GM12878 (cell line): ENCODE data around the gene RASSF4. TPM values are rescaled to one million over a fixed set of nuclear protein-coding genes. Genes with fewer than 3 reads are reported as not detected.

ENCODE experiments used
- ATAC-seq: fragments of 200-7000 bp; cut with Tn5 transposase; 3 replicates; pipeline ENCODE4 v1.9.1; 2020; ENCODE audit warnings: mild to moderate bottlenecking, moderate library complexity
- BruUV-seq: library from RNA; stranded (reverse); fragments of 400-500 nt; replicated peaks from 2 replicates; lab custom pipeline; 2021; lab: Mats Ljungman, UMichigan
- CTCF ChIA-PET: fragments of 300-600 bp; sonication (Branson Sonifier 250); formaldehyde crosslinking; extraction: SDS; loops from one replicate; lab custom pipeline; 2021; ENCODE audit warnings: inconsistent platforms; lab: Yijun Ruan, JAX
- POLR2A ChIA-PET: fragments of 350-600 bp; formaldehyde crosslinking; extraction: SDS; loops from one replicate; lab custom pipeline; 2021; ENCODE audit warnings: inconsistent platforms; lab: Charles Lee
- RAD21 ChIA-PET: fragments of 300-600 bp; sonication (Branson Sonifier 250); formaldehyde crosslinking; loops from one replicate; lab custom pipeline; 2023; ENCODE audit warnings: antibody characterized with exemption; ENCODE audit not compliant: unreplicated experiment; lab: Charles Lee
- SMC1A ChIA-PET: fragments of 300-600 bp; sonication (Branson Sonifier 250); formaldehyde crosslinking; loops from one replicate; lab custom pipeline; 2023; ENCODE audit not compliant: unreplicated experiment, uncharacterized antibody; lab: Charles Lee
- DNase-seq: peaks from one replicate; pipeline ENCODE4 v3.0.0-alpha.2; 2011; ENCODE audit warnings: low read depth, low spot score
- FAIRE-seq: peaks from 3 replicates; lab custom pipeline; 2011; peaks lifted over from hg19 to GRCh38; lab: Jason Lieb, UNC
- H2AFZ ChIP-seq: 2 replicates; pipeline ENCODE4 v1.6.0; 2011; ENCODE audit warnings: low read depth, low read length, control low read depth; ENCODE audit not compliant: control insufficient read depth
- H3K27ac ChIP-seq: 2 replicates; pipeline ENCODE4 v1.5.1; 2011; ENCODE audit warnings: control low read depth; ENCODE audit not compliant: control insufficient read depth, insufficient read depth
- H3K27me3 ChIP-seq, 2 experiments: replicated peaks in 1 of 2; 2 replicates each; pipeline versions ENCODE4 v1.6.0 to v1.6.1; 2011; ENCODE audit warnings: low read length in 1 of 2; ENCODE audit not compliant: control insufficient read depth in 2 of 2, insufficient read depth in 2 of 2
- H3K36me3 ChIP-seq, 2 experiments: 2 replicates each; pipeline ENCODE4 v1.5.1; 2011; ENCODE audit warnings: low read length in 1 of 2; ENCODE audit not compliant: control insufficient read depth in 2 of 2, insufficient read depth in 2 of 2
- H3K4me1 ChIP-seq: 2 replicates; pipeline ENCODE4 v1.6.1; 2011; ENCODE audit warnings: mild to moderate bottlenecking, low read length, moderate library complexity, mixed read lengths; ENCODE audit not compliant: control insufficient read depth, insufficient read depth
- H3K4me2 ChIP-seq: 2 replicates; pipeline ENCODE4 v1.6.0; 2011; ENCODE audit warnings: control low read depth; ENCODE audit not compliant: control insufficient read depth, insufficient read depth
- H3K4me3 ChIP-seq: fragments of 200-600 bp; sonication (generic); 2 replicates; pipeline ENCODE4 v1.5.1; 2016
- H3K79me2 ChIP-seq: 2 replicates; pipeline ENCODE4 v1.6.0; 2011; ENCODE audit warnings: low read length; ENCODE audit not compliant: control insufficient read depth, insufficient read depth
- H3K9ac ChIP-seq: 2 replicates; pipeline ENCODE4 v1.8.0; 2011; ENCODE audit warnings: low read length, control low read depth, mixed read lengths; ENCODE audit not compliant: control insufficient read depth, insufficient read depth
- H3K9me3 ChIP-seq: replicated peaks from 3 replicates; pipeline ENCODE4 v1.5.1; 2011; ENCODE audit warnings: mild to moderate bottlenecking, low read length; ENCODE audit not compliant: control insufficient read depth, insufficient read depth
- H4K20me1 ChIP-seq: 2 replicates; pipeline ENCODE4 v1.6.0; 2011; ENCODE audit not compliant: control insufficient read depth, insufficient read depth
- BRCA1 ChIP-seq: IDR thresholded peaks from 2 replicates; pipeline ENCODE4 v1.6.1; 2011; ENCODE audit warnings: low read depth, low read length, improper control_type of control experiment
- CEBPB ChIP-seq, 2 experiments: fragments of 150-350 bp in 1 of 2; IDR thresholded peaks; 2 replicates each; pipeline ENCODE4 v1.6.1; 2012 to 2014; ENCODE audit warnings: low read depth in 2 of 2, low read length in 2 of 2, borderline replicate concordance in 1 of 2, inconsistent platforms in 1 of 2
- CHD1 ChIP-seq: IDR thresholded peaks from 2 replicates; pipeline ENCODE4 v1.6.1; 2012; ENCODE audit warnings: low read depth, low read length, improper control_type of control experiment
- CHD4 ChIP-seq: fragments of 200-600 bp; sonication (generic); IDR thresholded peaks from 2 replicates; pipeline ENCODE4 v1.6.1; 2016; ENCODE audit warnings: mild to moderate bottlenecking
- CREB1 ChIP-seq: IDR thresholded peaks from 2 replicates; pipeline ENCODE4 v1.6.1; 2012; ENCODE audit warnings: low read depth, mild to moderate bottlenecking, inconsistent platforms
- MTA2 ChIP-seq: fragments of 450-650 bp; IDR thresholded peaks from 2 replicates; pipeline ENCODE4 v1.6.1; 2016; ENCODE audit warnings: low read depth, mild to moderate bottlenecking, moderate library complexity
- NKRF ChIP-seq: fragments of 450-650 bp; conservative IDR thresholded peaks from 2 replicates; pipeline ENCODE4 v1.6.1; 2017; ENCODE audit warnings: mild to moderate bottlenecking, moderate library complexity
- PAX5 ChIP-seq: IDR thresholded peaks from 2 replicates; pipeline ENCODE4 v1.6.1; 2011; ENCODE audit warnings: low read depth, low read length, borderline replicate concordance
- RBBP5 ChIP-seq: fragments of 200-600 bp; sonication (generic); conservative IDR thresholded peaks from 2 replicates; pipeline ENCODE4 v1.6.1; 2016
- ZNF217 ChIP-seq: fragments of 450-650 bp; IDR thresholded peaks from 2 replicates; pipeline ENCODE4 v1.6.1; 2017; ENCODE audit warnings: antibody characterized with exemption, mild to moderate bottlenecking
- in situ Hi-C: fragments of 300-500 bp; cut with MboI; formaldehyde crosslinking; loops from 9 replicates; pipeline ENCODE4 v1.14.3; 2018; ENCODE audit warnings: mixed read lengths
- intact Hi-C: fragments of 100-400 bp; cut with micrococcal nuclease; formaldehyde crosslinking; loops from one replicate; pipeline ENCODE4 v1.14.2; 2022; ENCODE audit not compliant: unreplicated experiment
- polyA plus RNA-seq, 11 experiments: library from polyadenylated mRNA; depleted of rRNA in 4 of 11; unstranded in 6 of 11; stranded (reverse) in 5 of 11; fragments of >200 nt; fragmentation: Nextera tagmentation in 4 of 11; fragmentation: Illumina TruSeq in 1 of 11; extraction: Ambion mirVana in 4 of 11; extraction: Trizol in 1 of 11; gene quantifications; 1 replicate in 1 of 11; 2 replicates in 10 of 11; pipeline versions ENCODE4 v1.2.1 to v1.2.3, GENCODE V29; 2011 to 2016; ENCODE audit warnings: inconsistent platforms in 2 of 11, missing spikeins in 2 of 11, low read depth in 1 of 11
- total RNA-seq, 4 experiments: library from RNA; depleted of rRNA in 3 of 4; stranded (reverse); fragments of >200 nt in 3 of 4; fragmentation: Illumina TruSeq in 1 of 4; extraction: Trizol in 1 of 4; gene quantifications; 2 replicates each; pipeline versions ENCODE4 v1.2.1 to v1.2.3, GENCODE V29; 2013 to 2021

RASSF4 gene
- total and polyA plus RNA-seq, 10 of the 15 experiments (the other 5 are each of a cell fraction or from before 2014, with no cell fraction given): 3.7 to 71.1 (median 16.8) TPM

GRCh38 chr10:45034301-45034700 lies 74.7 kb downstream of the RASSF4 start:
- no peak for FAIRE-seq
- intact Hi-C loops: no loop called here
- ChIA-PET SMC1A (no interaction called here), RAD21 (no interaction called here)
- Histone ChIP-seq H3K9me3 (no peaks in the 10 kb centered on the region), H3K9ac (no peak overlapping the region)
- TF ChIP-seq CREB1 (no peak), CEBPB (IDR thresholded peaks at IDR 0.05; ENCODE audit: borderline replicate concordance in 1 of 2, low read depth in 2 of 2, low read length in 2 of 2) (no peak), ZNF217 (no peak), CHD1 (no peak), PAX5 (no peak), BRCA1 (no peak), CHD4 (no peak), MTA2 (no peak), RBBP5 (no peak), NKRF (no peak)
- TF ChIP-seq, all 136 proteins: peak for 0
- ChIA-PET POLR2A (no interaction called here), CTCF (no interaction called here)
- Histone ChIP-seq H3K4me3 (no peak overlapping the region), H3K79me2 (no peaks in the 10 kb centered on the region), H3K27ac (no peak overlapping the region), H3K4me2 (no peak overlapping the region), H3K36me3 (no peaks in the 10 kb centered on the region), H4K20me1 (no peaks in the 10 kb centered on the region), H2AFZ (no peak overlapping the region), H3K27me3 (no peaks in the 10 kb centered on the region), H3K4me1 (no peaks in the 10 kb centered on the region)
- ATAC-seq (no peak), DNase-seq (no peak)
- in situ Hi-C loops: no loop called here
- no TSS peak for BruUV-seq
